Right cardiac atrium (tissue), 5 donors: ENCODE data around the gene SYMPK. TPM values are rescaled to one million over a fixed set of nuclear protein-coding genes. Genes with fewer than 3 reads are reported as not detected.
A peak's percentile ranks its signal among the peaks of the same experiment; 100 is the strongest.
"Not testable (repeated sequence)": the region's sequence is repeated elsewhere in the genome, so short reads cannot be mapped to it uniquely, and the experiment has no call there.

ENCODE experiments used
- ATAC-seq, 2 donors: fragments of 200-7000 bp; cut with Tn5 transposase; one replicate each; pipeline versions ENCODE4 v1.8.0 to v1.9.1; 2020; ENCODE audit warnings: moderate library complexity in 2 of 2, mild to moderate bottlenecking in 1 of 2
- DNase-seq, 3 donors: peaks; one replicate each; pipeline ENCODE4 v3.0.0-alpha.2; 2020
- H3K27ac ChIP-seq: one replicate; pipeline ENCODE4 v1.5.1; 2013; ENCODE audit warnings: mild to moderate bottlenecking, low read length, control low read depth, moderate library complexity
- H3K27me3 ChIP-seq: one replicate; pipeline ENCODE4 v1.6.1; 2013; ENCODE audit not compliant: control insufficient read depth, insufficient read depth
- H3K4me1 ChIP-seq: one replicate; pipeline ENCODE4 v1.6.1; 2013; ENCODE audit warnings: low read length; ENCODE audit not compliant: control insufficient read depth, insufficient read depth
- H3K4me3 ChIP-seq: one replicate; pipeline ENCODE4 v1.5.1; 2013; ENCODE audit warnings: low read length, control low read depth
- H3K9me3 ChIP-seq: one replicate; pipeline ENCODE4 v1.6.1; 2013; ENCODE audit warnings: low read length; ENCODE audit not compliant: control insufficient read depth
- WGBS: extraction: QIAGEN DNeasy Blood & Tissue Kit; methylation state at CpG from one replicate; pipeline ENCODE4 v1.1.7; 2013; 5-methylcytosine and 5-hydroxymethylcytosine counted together
- intact Hi-C, 4 donors: fragments of 100-400 bp; cut with DNase I; formaldehyde crosslinking; loops; one replicate each; pipeline versions ENCODE4 v1.11.0 to v1.14.0; 2022 to 2023
- polyA plus RNA-seq: library from polyadenylated mRNA; stranded (reverse); fragments of 200-250 nt; gene quantifications from one replicate; pipeline ENCODE4 v1.2.3, GENCODE V29; 2013
- total RNA-seq, 4 donors: library from RNA; stranded (reverse); fragmentation: NEBNext Ultra II Directional; extraction: Animal tissue kit (Norgen Biotek cat#: 25700); gene quantifications; one replicate each; pipeline ENCODE4 v1.2.1, GENCODE V29; 2021
- donor health status: healthy with polysubstance abuse.
- donor health status: DM: no; HTN: yes; CAD: no.
- donor health status: DM: no; HTN: no; CAD: no.
- donor health status: DM: no; HTN: yes; CAD: no; lungs with severe emphysema.
- donor health status: DM: yes; HTN: yes; CAD: no.

SYMPK gene
- total and polyA plus RNA-seq, 5 donors, result 23.5 to 40.4 (median 33.6) TPM

- H3K4me1 ChIP-seq, result peaks cover 2% of the 10 kb centered on the region
- H3K4me3 ChIP-seq, result no peak overlapping the region
- intact Hi-C loops, result no loop called here
- no peaks in the 10 kb centered on the region for H3K9me3 ChIP-seq
- 81% methylated on average over 11 of the region's 11 CpGs for WGBS
- no peak overlapping the region for H3K27ac ChIP-seq
- DNase-seq, result peak in 1 of 3 donors; percentile 24
- ATAC-seq, result peak in 1 of 2 donors; percentile 7
- H3K27me3 ChIP-seq, result no peaks in the 10 kb centered on the region
Observed at GRCh38 chr19:45878043-45878794, 15.3 kb upstream of the SYMPK start.

DNA sequence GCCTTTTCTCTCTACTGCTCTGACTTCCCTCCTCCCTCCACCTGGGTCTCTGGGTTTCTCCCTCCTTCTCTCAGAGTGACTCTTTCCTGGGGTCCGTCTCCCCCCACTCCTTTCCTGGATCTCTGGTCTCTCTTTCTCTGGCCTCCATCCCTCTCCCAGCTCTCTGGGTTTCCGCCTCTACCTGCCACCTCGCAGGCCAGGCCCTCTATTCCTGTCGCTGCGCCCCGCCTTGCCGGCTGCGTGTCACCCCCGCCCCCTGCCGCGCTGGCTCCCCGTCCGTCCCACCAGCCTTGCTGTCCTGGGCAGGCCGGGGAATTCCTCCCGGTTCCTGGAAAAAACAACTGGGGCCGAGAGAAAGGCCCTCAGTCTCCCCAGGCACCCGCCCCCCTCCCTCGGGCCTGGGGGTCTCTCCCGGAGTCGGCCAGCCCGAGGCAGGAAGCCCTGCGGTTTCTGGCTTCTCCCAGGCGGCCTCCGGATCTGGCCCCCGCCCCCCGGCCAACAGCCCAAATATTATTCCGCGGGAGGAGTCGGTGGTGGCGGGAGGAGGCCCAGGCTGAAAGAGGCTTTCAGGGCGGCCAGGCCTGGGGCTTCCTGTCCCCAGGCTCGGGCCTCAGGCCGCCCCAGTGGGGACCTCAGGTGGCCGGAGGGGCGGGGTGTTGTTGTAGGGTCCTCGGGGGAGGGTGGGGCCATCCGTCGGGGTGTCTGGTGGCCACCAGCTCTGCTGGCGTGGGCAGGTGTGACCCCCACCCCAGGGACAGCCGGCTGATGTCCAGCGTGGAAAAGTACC is 13.7 kb upstream of the SYMPK start:
- Histone ChIP-seq H3K4me3 (peak overlapping the region; percentile 11), H3K9me3 (no peaks in the 10 kb centered on the region), H3K27ac (no peak overlapping the region), H3K27me3 (no peaks in the 10 kb centered on the region), H3K4me1 (no peaks in the 10 kb centered on the region)
- DNase-seq (peak; percentile 50 to 80 (median 80)), ATAC-seq (peak; percentile 61 to 68)
- intact Hi-C loops, result no loop called here
- 7% methylated on average over 41 of the region's 41 CpGs for WGBS

DNA sequence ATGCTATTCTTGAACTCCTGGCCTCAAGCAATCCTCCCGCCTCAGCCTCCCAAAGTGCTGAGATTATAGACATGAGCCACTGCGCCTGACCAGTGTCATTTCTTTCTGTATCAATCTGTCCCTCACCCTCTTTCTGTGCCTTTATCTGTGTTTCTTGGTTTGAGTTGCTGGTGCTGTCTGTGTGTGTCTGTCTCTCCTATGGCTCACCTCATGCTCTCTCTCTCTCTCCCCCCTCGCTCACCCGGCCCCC is 13.1 kb upstream of the SYMPK start:
- intact Hi-C loops, result no loop called here
- WGBS, result 46% methylated on average over 4 of the region's 4 CpGs
- Histone ChIP-seq H3K9me3 (no peaks in the 10 kb centered on the region), H3K27ac (no peak overlapping the region), H3K4me3 (no peak overlapping the region), H3K27me3 (no peaks in the 10 kb centered on the region), H3K4me1 (no peaks in the 10 kb centered on the region)
- ATAC-seq (no peak), DNase-seq (no peak)

GRCh38 chr19:45874620-45874966 is 11.6 kb upstream of the SYMPK start:
- H3K4me1 ChIP-seq, result no peaks in the 10 kb centered on the region
- 87% methylated on average over 7 of the region's 7 CpGs for whole genome bisulfite sequencing
- no peak for ATAC-seq
- intact Hi-C loops, result no loop called here
- DNase-seq, result peak in 1 of 3 donors; percentile 6
- no peaks in the 10 kb centered on the region for H3K27me3 ChIP-seq
- no peak overlapping the region for H3K4me3 ChIP-seq
- no peak overlapping the region for H3K27ac ChIP-seq
- no peaks in the 10 kb centered on the region for H3K9me3 ChIP-seq

DNA sequence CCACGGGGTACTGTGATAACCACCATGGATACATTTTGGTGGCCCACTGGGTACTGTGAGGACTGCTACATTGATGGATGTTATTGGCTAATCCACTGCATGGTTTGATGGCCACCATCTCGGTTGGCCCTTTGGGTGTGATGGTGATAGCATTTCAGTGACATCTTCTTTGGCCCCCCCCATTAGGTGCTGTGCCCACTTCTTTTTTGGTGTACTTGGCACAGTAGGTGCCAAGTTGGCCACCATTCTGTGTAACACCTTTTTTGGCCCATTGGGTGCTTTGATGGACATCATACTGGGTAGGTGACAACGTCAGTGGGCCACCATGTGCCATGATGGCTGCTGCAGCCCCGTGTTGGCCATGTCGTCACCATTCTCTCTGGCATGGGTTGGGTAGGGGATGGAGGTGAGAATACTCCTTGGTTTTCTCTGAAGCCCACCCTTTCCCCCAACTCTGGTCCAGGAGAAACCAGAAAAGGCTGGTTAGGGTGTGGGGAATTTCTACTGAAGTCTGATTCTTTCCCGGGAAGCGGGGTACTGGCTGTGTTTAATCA is 10.3 kb upstream of the SYMPK start:
- H3K4me3 ChIP-seq, result no peak overlapping the region
- WGBS, result 88% methylated on average over 7 of the region's 7 CpGs
- DNase-seq, result peak in 1 of 3 donors; percentile 32
- intact Hi-C loops, result no loop called here
- H3K9me3 ChIP-seq, result no peaks in the 10 kb centered on the region
- no peaks in the 10 kb centered on the region for H3K4me1 ChIP-seq
- ATAC-seq, result no peak
- H3K27me3 ChIP-seq, result no peaks in the 10 kb centered on the region
- no peak overlapping the region for H3K27ac ChIP-seq

DNA sequence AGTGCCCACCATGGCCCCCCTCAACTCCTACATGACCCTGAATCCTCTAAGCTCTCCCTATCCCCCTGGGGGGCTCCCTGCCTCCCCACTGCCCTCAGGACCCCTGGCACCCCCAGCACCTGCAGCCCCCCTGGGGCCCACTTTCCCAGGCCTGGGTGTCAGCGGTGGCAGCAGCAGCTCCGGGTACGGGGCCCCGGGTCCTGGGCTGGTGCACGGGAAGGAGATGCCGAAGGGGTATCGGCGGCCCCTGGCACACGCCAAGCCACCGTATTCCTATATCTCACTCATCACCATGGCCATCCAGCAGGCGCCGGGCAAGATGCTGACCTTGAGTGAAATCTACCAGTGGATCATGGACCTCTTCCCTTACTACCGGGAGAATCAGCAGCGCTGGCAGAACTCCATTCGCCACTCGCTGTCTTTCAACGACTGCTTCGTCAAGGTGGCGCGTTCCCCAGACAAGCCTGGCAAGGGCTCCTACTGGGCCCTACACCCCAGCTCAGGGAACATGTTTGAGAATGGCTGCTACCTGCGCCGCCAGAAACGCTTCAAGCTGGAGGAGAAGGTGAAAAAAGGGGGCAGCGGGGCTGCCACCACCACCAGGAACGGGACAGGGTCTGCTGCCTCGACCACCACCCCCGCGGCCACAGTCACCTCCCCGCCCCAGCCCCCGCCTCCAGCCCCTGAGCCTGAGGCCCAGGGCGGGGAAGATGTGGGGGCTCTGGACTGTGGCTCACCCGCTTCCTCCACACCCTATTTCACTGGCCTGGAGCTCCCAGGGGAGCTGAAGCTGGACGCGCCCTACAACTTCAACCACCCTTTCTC is 9.4 kb upstream of the SYMPK start:
- no peaks in the 10 kb centered on the region for H3K27me3 ChIP-seq
- no peak overlapping the region for H3K4me3 ChIP-seq
- no peak for ATAC-seq
- peak in 2 of 3 donors; percentile 47 for DNase-seq
- no peaks in the 10 kb centered on the region for H3K4me1 ChIP-seq
- H3K27ac ChIP-seq, result no peak overlapping the region
- no peaks in the 10 kb centered on the region for H3K9me3 ChIP-seq
- WGBS, result 93% methylated on average over 34 of the region's 34 CpGs
- intact Hi-C loops, result no loop called here

GRCh38 chr19:45870798-45871197 is 7.9 kb upstream of the SYMPK start:
- H3K9me3 ChIP-seq, result no peaks in the 10 kb centered on the region
- WGBS, result 84% methylated on average over 5 of the region's 5 CpGs

GRCh38 chr19:45867241-45867640 is 4.3 kb upstream of the SYMPK start:
- intact Hi-C loops, ATAC-seq: not testable (repeated sequence)

More at GRCh38 chr19:45870798-45871197, 7.9 kb upstream of the SYMPK start:
- DNase-seq, result no peak
- Histone ChIP-seq H3K27ac (no peak overlapping the region), H3K27me3 (no peaks in the 10 kb centered on the region), H3K4me3 (no peak overlapping the region), H3K4me1 (no peaks in the 10 kb centered on the region)
- intact Hi-C loops, result no loop called here
- ATAC-seq, result no peak

GRCh38 chr19:45866400-45867176 is 3.6 kb upstream of the SYMPK start:
- Histone ChIP-seq H3K4me3 (no peak overlapping the region), H3K4me1 (no peaks in the 10 kb centered on the region), H3K27me3 (no peaks in the 10 kb centered on the region), H3K27ac (no peak overlapping the region), H3K9me3 (no peaks in the 10 kb centered on the region)
- DNase-seq (no peak), ATAC-seq (no peak)
- intact Hi-C loops, result no loop called here
- WGBS, result 59% methylated on average over 11 of the region's 11 CpGs

More at GRCh38 chr19:45867241-45867640, 4.3 kb upstream of the SYMPK start:
- H3K9me3 ChIP-seq, H3K4me3 ChIP-seq, DNase-seq, H3K27ac ChIP-seq, H3K4me1 ChIP-seq, H3K27me3 ChIP-seq: not testable (repeated sequence)
- 65% methylated on average over 4 of the region's 4 CpGs for WGBS

GRCh38 chr19:45865269-45865948 is 2.5 kb upstream of the SYMPK start:
- 66% methylated on average over 9 of the region's 9 CpGs for WGBS
- intact Hi-C loops, result no loop called here
- ATAC-seq, result no peak
- Histone ChIP-seq H3K9me3 (no peaks in the 10 kb centered on the region), H3K4me1 (no peaks in the 10 kb centered on the region), H3K27me3 (no peaks in the 10 kb centered on the region), H3K4me3 (no peak overlapping the region), H3K27ac (no peak overlapping the region)
- DNase-seq, result no peak
